Fibroblast of villous mesenchyme (primary cell): ENCODE results near the gene PLXNA4. TPM values are rescaled to one million over a fixed set of nuclear protein-coding genes. Genes with fewer than 3 reads are reported as not detected.

Experiments
- DNase-seq: peaks from one replicate; pipeline ENCODE4 v3.0.0-alpha.2; 2010; ENCODE audit warnings: low read depth
- H3K4me3 ChIP-seq: 2 replicates; pipeline ENCODE4 v1.5.1; 2011; ENCODE audit warnings: low read depth, mild to moderate bottlenecking, low read length
- total RNA-seq: library from RNA; depleted of rRNA; stranded (reverse); fragments of >200 nt; gene quantifications from 2 replicates; pipeline ENCODE4 v1.2.3, GENCODE V29; 2012
- TF ChIP-seq, protein P1 (sequence below): IDR thresholded peaks from 2 replicates; pipeline ENCODE4 v1.5.1; 2012; ENCODE audit warnings: low read depth, mild to moderate bottlenecking, low read length; ENCODE audit not compliant: insufficient read depth

PLXNA4 gene
- total RNA-seq, 1 donor: not detected

DNA sequence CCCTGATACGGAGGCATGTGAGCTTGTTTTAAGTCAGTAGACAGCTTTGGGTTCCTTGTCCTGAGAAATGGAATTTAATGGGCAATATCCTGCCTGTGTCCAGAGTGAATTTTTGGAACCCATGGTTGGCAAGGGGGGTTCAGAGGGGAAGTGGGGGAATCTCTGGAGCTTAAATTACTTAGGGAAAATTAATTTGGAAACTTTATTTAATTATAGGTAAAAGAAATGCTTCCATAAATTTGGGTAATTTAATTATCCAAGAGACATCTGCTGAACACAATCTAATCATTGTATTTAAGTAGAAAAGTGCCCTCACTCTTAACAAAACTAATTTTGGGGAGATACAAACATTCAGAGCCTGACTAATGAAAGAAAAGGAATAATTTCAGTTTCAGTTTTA, 99.7 kb downstream of the PLXNA4 start:
- no peak for DNase-seq
- TF ChIP-seq, protein P1, sequence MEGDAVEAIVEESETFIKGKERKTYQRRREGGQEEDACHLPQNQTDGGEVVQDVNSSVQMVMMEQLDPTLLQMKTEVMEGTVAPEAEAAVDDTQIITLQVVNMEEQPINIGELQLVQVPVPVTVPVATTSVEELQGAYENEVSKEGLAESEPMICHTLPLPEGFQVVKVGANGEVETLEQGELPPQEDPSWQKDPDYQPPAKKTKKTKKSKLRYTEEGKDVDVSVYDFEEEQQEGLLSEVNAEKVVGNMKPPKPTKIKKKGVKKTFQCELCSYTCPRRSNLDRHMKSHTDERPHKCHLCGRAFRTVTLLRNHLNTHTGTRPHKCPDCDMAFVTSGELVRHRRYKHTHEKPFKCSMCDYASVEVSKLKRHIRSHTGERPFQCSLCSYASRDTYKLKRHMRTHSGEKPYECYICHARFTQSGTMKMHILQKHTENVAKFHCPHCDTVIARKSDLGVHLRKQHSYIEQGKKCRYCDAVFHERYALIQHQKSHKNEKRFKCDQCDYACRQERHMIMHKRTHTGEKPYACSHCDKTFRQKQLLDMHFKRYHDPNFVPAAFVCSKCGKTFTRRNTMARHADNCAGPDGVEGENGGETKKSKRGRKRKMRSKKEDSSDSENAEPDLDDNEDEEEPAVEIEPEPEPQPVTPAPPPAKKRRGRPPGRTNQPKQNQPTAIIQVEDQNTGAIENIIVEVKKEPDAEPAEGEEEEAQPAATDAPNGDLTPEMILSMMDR: no peak

DNA sequence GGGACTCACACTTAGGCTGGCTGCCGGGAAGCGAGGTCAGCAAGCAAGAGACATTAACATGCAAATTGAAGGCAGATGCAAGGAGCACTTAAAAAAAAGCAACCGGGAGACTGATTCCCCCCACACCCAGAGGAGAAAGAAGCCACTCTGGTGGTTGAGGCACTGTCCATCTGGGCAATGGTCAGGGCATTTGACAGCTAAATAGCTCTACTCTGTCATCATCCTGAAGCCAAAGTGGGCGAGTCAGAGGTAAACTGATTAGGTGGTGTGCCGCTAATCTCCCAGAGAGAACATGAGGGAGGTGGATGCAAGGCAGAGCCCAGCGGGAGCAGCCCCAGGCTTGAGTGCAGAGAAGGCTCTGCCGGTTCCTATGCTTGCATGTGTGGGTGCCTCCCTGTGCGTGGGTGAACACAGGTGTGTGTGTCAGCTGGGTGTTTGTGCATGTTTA, 100.6 kb downstream of the PLXNA4 start:
- H3K4me3 ChIP-seq: no peak overlapping the region
- TF ChIP-seq, protein P1: no peak
- DNase-seq: no peak

More for the DNA sequence above, 99.7 kb downstream of the PLXNA4 start:
- no peak overlapping the region for H3K4me3 ChIP-seq

DNA sequence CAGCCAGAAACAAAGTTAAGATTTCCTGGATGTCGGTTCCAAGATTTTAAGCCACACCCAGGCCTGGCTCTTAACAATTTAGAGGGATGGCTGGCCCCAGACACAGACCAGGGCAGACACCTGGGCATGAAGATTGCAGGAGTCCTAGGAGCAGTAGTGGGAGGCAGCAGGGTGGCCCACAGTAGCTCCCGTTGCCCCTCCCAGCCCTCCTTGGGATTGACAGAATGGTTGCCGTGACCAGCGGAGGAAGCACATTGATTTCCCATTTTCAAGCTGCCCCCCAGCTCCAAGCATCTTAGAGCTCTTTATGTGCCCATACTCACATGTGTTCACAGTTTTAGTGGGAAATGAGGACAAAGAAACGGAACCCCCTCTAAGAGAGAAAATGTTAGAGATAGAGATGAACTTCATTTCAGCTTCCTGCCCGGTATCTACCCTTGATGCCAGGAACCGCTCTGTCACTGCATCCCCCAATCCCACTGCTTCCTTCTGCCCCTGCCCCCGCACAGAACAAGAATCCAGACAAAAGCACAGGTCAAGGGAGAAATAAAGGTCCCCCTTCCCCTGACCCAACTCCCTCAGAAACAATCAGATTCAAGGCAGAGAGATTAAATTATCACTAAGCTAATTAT, 101.1 kb downstream of the PLXNA4 start:
- TF ChIP-seq, protein P1: no peak

DNA sequence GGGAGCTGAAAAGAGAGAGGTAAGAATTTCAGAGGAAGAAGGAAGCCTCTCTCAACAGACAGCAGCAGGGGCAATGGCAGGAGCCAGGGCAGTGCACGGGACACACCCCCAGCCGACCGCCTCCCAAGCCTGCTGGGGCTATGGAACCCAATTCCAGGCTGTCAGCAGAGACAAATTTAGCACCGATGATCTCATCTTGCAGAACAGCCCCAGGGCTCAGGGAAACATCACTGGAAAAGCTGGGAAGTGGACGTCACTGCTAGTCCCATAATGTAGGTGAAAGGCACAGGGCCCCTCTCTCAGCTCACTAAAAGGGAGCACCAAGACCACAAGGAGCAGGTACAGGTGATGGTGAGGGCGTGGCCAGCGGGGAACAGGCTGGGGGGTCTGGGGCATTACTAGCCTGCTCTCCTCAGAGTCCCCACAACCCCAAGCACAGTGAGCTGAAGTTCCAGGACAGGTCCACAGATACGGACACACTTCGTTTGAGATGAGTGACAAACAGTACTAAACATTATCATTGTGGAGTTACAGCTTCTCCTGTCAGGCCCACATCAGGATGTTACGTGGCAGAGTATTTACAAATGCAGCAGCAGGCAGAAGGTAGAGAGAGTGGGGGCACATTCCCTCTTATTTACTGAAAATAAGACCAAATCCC, 103.7 kb downstream of the PLXNA4 start:
- peak; percentile 19 for DNase-seq
- TF ChIP-seq, protein P1: no peak
- H3K4me3 ChIP-seq: no peak overlapping the region

More for the DNA sequence above, 101.1 kb downstream of the PLXNA4 start:
- no peak for DNase-seq
- H3K4me3 ChIP-seq: no peak overlapping the region

DNA sequence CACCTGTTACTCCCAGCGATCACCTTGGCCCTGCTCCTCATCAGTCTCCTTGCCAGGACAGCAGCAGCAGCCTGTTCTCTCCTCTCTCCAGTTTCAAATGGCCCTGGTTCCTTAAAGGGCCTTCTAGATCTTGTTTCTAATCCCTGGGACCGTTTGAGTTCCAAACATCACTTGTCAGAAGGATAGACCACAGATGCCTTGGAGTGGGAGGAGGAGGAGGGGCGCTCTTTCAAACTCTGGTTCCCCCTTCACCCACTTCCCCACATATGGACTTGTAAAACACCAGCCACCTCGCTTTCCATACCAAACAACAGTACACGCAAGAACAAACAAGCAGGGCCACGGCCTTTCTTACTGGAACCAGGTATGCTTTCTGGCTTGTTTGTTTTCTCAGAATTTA, 104.8 kb downstream of the PLXNA4 start:
- H3K4me3 ChIP-seq: no peak overlapping the region
- DNase-seq: no peak
- TF ChIP-seq, protein P1: no peak

DNA sequence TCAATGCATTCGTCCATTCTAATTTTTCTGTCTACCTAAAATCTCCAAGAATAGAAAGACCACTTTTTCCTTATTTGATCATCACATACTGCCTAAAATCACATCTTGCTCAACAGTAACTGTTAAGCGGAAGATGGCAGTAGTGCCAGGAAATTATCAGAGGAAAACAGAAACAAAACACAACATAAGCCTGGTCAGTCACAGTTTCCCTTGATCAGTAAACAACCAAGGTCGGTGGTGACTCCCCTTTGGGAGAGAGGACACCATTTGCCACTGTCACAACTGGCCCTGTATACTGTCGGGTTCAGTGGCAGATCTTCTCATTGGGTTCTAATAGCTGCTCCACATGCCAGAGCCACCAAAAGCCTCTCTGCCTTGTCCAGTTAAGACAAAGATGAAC, 106.6 kb downstream of the PLXNA4 start:
- DNase-seq: no peak
- TF ChIP-seq, protein P1: no peak
- H3K4me3 ChIP-seq: no peak overlapping the region
